HG03571 (cell line): ENCODE data around the gene ZNF425.
"Not testable (repeated sequence)": the region's sequence is repeated elsewhere in the genome, so short reads cannot be mapped to it uniquely, and the experiment has no call there.

Experiments used
- ATAC-seq: cut with Tn5 transposase; IDR thresholded peaks from one replicate; pipeline ENCODE4 v1.9.1; 2021; ENCODE audit not compliant: unreplicated experiment

ZNF425 gene

GRCh38 chr7:149133028-149133710 lies 7.0 kb upstream of the ZNF425 start:
- ATAC-seq = no peak

DNA sequence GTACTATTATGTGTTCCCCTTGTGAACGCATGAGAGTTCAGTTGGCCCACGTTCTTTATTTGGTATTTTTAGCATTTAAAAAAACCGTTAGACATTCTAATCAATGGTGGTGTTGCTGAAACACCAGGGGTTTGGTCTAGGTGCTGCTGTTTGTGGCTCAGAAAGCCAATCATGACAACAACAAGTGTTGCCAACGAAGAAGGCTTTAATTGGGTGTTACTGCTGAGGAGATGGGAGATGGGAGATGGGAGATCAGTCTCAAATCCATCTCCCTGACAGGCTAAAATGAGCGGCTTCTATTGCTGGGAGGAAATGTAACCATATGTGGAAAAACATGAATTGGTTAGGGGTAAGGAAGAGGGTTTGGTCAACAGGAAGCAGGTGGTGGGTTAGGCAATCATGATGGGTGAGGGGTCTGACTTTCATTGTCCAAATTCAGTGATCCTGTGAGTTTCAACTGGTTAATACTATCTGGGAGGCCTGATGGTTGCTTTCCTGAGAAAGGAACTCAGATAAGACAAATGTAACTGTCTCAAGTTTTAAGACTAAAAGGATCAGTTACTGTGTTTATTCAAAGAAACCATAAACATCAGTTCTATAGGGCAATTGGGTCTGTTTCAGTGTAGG lies 4.6 kb upstream of the ZNF425 start:
- no peak for ATAC-seq

- peak; percentile 50 for ATAC-seq
Measured at GRCh38 chr7:149126662-149127266, 640 bp upstream of the ZNF425 start.

- ATAC-seq = no peak
Measured at GRCh38 chr7:149125189-149125862, 798 bp downstream of the ZNF425 start.

DNA sequence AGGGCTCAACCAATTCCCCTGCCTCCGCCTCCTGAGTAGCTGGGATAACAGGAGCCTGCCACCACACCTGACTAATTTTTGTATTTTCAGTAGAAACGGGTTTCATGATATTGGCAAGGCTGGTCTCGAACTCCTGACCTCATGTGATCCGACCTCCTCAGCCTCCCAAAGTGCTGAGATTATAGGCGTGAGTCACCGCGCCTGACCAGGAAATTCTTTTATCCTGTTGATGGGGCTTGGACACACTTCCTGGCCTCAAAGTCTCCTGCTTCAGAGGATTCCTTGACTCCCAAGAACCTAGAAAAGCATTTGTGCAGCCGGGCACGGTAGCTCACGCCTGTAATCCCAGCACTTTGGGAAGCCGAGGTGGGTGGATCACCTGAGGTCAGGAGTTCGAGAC lies 16.2 kb downstream of the ZNF425 start:
- no peak for ATAC-seq

GRCh38 chr7:149104749-149105148 lies 21.4 kb downstream of the ZNF425 start:
- no peak for ATAC-seq

- ATAC-seq = no peak
Measured at GRCh38 chr7:149104214-149104613, 21.9 kb downstream of the ZNF425 start.

- ATAC-seq = no peak
Measured at GRCh38 chr7:149103424-149103823, 22.7 kb downstream of the ZNF425 start.

DNA sequence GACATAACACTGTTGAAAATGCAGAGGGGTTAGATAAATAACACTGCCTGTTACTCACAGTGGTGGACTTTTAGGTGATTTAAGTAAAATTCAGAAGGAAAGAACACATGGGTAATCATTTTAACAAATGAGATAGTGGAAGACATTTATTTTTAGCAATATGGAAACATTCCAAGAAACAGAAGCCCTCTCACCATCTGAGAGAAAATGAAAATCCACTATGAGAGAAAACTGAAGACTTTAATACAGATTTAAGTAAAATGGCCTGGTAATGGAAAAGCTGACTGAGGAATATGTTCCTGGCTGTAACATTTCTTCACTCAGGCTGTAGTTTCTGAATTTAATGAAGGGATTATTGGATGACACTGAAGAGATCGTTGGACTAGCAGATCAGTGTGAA lies 23.5 kb downstream of the ZNF425 start:
- ATAC-seq = no peak

DNA sequence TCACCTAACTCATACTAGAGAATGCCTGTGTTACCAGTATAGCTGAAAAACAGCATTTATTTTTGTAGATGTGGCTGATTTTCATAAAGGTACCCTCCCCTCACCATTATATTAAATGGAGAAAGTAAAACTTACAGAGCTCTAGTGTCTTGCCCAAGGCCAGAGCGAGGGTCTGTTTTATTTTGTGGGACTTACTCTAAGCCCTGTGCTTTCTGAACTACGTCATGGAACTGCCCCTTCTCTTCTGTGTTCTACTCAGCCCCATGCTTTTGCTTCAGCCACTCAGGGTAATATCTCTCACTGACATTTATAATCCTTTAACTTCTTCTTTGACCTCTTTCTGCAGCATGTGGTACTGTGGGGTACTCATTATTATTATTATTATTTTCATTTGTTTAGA lies 25.3 kb downstream of the ZNF425 start:
- ATAC-seq = no peak

DNA sequence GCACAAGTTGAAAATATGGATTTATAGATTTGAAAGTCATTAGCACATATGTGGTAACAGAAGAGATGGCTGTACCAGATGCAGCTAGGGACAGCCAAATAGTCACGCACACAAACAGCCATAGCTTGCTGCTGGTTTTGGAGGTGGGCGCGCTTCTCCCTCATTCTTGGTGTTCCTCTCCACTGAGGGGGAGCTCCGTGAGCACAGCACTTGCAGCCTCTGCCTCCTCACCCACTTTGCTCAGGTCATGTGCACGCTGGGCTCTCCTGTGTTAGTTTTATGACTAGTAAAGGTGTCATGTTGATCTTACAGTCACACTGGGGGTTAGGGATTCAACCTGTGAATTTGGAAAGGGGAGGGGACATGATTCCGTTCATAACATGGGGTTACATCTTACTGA lies 27.1 kb downstream of the ZNF425 start:
- no peak for ATAC-seq

DNA sequence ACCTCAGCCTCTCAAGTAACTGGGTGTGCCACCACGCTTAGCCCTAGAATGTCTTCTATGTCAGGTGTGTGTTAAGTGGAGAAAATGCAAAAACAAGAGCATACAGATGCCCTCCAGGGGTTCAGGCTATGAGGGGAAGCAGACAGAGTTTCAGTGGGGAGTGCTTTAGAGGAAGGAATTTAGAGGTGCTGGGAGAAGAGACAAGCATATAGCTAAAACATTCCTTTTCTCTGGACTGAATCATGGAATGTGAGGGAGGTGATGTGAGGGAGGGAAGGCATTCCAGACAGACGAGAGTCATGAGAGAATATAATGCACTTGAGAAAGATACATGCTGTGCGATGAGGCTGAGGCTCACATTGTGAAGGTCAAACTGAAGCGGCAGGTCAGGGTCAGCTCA lies 29.0 kb downstream of the ZNF425 start:
- no peak for ATAC-seq

DNA sequence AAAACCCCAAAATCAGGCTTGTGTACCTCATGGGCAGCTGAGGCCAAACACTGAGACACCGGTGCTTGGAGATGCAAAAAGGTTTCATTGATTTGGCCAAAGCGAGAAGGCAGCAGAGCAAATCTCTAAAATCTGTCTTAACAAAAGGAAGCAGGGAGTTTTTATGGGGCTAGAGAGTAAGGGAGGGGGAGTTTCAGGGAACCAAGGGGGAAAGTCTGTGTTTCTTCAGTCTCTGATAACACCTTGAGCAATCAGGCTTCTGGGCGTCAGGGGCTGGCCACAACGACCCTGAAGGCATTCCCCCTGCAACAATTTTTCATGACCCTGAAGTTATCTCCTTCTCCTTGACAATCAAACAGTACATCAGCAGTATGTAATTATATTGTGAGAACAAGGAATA lies 32.9 kb downstream of the ZNF425 start:
- no peak for ATAC-seq

DNA sequence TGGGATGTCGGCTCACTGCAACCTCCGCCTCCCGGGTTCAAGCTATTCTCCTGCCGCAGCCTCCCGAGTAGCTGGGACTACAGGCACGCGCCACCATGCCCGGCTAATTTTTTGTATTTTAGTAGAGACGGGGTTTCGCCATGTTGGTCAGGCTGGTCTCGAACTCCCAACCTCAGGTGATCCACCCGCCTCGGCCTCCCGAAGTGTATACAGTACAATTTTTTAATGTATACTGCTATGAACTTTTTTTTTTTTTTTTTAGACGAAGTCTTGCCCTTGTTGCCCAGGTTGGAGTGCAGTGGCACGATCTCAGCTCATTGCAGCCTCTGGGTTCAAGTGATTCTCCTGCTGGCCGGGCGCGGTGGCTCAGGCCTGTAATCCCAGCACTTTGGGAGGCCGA lies 33.9 kb downstream of the ZNF425 start:
- not testable (repeated sequence) for ATAC-seq

GRCh38 chr7:149090397-149091195 lies 35.5 kb downstream of the ZNF425 start, which contains the start of gene ZNF786:
TSS of gene ZNF786 (minus strand) at chr7:149090718. CDS start at chr7:149090640, 78 bp downstream.
- ATAC-seq = peak; percentile 92

- no peak for ATAC-seq
Measured at GRCh38 chr7:149087376-149087775, 38.7 kb downstream of the ZNF425 start.

DNA sequence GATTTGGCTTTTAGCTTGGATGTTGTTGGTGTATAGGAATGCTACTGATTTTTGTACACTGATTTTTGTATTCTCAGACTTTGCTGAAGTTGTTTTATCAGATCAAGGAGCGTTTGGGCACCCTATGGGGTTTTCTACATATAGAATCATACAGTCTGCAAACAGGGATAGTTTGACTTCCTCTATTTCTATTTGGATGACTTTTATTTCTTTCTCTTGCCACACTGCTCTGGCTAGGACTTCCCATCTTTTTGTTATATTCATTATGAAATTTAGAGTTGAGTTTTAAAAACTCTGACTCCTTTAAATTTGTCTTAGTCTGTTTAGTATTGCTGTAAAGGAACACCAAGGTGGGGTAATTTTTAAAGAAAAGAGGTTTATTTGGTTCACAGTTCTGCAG lies 40.3 kb downstream of the ZNF425 start:
- ATAC-seq = no peak

DNA sequence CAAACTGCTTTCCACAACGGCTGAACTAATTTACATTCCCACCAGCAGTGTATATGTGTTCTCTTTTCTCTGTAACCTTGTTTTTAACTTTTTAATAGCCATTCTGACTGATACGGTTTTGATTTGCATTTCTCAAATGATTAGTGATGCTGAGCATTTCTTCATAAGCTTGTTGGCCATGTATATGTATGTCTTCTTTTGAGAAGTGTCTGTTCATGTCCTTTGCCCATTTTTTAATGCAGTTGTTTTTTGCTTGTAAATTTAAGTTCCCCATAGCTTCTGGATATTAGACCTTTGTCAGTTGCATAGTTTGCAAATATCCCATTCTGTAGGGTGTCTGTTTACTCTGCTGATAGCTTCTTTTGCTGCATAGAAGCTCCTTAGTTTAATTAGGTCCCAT lies 41.7 kb downstream of the ZNF425 start:
- no peak for ATAC-seq

DNA sequence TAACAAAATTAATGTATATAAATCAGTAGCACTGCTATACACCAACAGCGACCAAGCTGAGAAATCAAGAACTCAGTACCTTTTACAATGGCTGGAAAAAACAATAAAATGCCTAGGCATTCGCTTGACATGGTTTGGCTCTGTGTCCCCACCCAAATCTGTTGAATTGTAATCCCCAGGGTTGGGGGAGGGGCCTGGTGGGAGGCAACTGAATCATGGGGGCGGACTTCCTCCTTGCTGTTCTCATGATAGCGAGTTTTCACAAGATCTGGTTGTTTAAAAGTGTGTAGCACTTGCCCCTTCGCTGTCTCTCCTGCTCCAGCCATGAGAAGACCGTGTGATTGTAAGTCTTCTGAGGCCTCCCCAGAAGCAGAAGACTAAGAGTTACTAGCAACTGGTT lies 44.2 kb downstream of the ZNF425 start:
- no peak for ATAC-seq

DNA sequence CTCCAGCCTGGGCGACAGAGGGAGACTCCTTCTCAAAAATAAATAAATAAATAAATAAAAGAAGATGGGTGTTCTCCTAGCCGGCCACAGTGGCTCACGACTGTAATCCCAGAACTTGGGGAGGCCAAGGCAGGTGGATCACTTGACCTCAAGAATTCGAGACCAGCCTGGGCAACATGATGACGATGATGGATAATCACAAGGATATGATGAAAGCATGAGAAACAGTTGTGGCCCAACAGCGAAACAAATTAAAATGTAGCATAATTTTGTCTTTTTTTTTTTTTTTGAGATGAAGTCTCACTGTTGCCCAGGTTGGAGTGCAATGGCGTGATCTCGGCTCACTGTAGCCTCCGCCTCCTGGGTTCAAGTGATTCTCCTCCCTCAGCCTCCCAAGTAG lies 48.5 kb downstream of the ZNF425 start:
- ATAC-seq = no peak

- no peak for ATAC-seq
Measured at GRCh38 chr7:149075286-149075685, 50.8 kb downstream of the ZNF425 start.
